IPS DF 19.7 (cell line): ENCODE data around the gene ADGRD1.

Experiments
- DNase-seq: peaks from one replicate; pipeline ENCODE4 v3.0.0-alpha.2; 2013; ENCODE audit warnings: low read depth, low spot score

Gene ADGRD1

DNA sequence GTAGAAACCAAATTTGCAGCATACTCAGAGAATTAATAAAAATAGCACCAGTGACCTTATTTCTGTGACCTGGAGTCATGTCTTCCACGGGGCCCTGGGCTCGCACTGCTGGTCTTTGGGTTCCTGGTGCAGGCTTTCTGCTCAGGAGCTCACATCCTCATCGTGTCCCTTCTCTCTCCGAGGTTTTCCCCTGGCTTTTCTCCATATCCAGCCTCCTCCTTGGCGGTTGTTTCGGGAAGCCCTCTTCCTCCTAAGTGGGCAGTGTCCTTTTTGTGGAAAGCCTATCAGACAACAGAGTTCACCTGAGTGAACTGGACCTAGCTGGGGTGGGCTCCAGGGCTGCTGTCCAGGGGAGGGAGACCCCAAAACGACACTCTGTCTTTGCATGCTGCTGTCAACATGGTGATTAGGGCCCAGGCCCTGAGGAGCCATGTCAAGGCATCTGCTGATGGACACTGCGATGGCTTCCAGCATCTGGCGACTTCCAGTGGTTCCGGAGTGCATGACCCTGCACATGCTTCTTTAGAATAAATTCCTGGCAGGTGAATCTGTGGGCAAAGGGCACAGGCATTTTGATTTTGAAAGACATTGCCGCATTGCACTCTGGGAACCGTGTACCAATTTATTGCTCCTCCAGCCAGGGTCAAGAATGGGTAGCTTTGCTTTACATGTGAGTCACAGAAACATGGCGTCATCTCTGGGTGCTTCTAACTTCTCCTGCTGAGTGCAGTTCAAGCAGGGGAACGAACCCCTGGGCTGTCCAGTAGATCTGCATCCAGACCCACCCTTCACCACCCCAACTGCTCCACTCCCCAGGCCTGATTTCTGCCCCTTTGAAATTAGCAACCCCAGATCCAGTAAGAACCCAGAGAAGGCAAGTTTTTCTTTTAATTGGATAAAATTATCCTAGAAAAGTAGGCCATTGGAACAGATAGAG lies 136.8 kb downstream of the ADGRD1 start:
- no peak for DNase-seq

DNA sequence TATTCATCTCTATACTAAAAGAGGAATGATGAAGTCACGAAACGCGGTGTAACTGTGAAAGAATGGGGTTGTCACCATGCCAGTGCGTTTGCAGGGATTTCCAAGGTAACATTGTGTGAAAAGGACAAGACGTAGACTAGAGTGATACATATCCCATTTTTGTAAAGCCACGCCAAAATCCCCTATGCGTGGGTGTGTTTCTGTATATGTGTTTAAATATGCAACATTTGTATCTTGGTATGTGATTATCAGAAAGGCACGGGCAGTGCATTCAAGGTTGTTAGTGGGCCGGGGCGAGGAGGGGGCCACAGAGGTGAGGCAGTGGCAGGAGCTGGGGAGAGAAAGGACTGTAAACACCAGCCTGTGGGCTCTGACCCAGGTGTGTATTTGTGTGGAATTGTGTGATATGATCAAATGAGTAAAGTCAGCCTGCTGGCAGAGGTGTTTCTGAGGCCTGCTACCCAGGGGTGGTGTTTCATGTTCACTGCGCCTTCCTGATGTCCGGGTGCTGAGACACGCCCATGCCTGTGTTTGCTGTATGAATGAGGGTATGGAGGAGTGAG lies 137.8 kb downstream of the ADGRD1 start:
- no peak for DNase-seq

DNA sequence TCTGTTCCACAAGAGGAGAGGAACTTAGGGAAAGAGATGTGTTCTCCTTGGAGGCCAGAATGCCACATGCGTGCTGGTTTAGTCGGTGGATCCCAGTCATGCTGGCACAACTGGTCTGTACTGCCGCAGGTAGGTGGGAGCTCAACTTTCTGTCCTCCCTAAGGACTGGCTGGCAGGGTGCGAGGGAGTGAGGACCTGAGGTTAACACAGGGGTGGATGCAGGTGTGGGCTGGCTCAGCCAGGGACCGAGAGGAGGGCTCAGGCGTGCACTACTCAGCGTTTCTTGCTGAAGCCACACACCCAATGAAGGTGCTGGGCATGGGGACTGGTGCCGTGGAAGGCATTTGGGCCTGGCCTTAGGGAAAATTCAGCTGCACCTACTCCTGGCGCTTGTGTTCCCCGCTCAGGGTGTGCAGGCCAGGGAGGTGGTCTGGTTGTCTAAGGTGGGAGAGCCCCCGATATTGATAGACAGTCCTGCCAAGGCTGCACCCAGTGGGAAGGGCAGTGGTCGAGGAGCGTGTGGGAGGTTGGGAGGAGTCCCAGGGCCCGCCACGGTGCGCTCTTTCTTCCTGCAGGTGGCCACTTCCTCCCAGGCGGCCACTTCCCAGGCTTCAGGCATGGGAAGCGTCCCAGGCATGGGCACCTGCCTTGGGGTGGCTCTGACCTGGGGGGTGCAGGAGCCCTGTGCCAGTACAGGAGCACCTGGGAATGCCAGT lies 138.4 kb downstream of the ADGRD1 start:
- no peak for DNase-seq

DNA sequence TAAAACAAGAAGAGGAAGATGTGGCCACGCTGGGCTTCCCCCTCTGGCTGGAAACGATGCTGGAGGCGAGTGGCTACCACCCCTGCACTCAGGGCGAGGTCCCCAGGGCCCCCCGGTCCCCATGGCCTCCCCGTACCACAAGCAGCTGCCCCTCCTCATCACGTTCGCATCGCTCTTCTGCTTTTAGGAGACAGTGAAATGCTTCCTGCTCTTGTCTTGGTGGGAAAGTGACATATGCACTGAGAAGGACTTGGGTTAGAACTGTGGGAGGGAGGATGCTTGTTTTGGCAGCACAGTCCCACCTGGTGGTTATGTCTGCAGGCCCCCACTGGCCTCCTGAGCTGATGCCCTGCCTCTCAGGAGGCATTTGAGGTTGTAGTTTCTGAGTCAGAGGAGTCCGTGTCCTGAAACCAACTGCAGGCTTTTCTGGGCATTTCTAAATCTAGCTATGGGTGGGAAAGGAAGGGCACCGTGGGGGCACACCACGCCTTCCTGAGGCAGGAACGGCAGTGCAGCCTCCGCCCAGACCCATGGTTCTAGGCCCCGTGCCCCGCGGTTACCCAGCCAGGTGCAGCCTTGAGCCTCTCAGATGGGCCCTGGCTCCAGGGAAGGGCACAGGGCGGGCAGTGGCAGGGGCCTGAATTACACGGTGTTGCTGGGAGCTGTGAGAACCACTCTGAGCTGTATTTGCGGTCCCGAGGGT lies 139.3 kb downstream of the ADGRD1 start:
- no peak for DNase-seq

DNA sequence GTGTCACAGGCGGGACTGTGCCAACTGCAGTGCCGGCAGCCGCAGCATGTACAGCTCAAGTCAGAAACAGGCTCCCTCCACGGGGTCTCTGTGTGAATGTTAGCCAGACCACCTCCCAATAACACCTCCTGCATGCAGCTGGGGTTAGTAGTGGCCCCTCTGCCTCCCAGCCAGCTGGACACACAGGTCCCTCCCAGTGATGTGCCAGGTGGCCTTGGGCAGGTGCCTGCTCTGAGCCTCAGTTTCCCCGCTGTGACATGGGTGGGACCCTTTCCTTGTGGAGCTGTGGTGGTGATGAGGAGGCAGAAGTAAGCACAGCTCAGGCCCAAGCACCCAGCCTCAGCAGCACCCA lies 139.9 kb downstream of the ADGRD1 start:
- DNase-seq, result no peak

DNA sequence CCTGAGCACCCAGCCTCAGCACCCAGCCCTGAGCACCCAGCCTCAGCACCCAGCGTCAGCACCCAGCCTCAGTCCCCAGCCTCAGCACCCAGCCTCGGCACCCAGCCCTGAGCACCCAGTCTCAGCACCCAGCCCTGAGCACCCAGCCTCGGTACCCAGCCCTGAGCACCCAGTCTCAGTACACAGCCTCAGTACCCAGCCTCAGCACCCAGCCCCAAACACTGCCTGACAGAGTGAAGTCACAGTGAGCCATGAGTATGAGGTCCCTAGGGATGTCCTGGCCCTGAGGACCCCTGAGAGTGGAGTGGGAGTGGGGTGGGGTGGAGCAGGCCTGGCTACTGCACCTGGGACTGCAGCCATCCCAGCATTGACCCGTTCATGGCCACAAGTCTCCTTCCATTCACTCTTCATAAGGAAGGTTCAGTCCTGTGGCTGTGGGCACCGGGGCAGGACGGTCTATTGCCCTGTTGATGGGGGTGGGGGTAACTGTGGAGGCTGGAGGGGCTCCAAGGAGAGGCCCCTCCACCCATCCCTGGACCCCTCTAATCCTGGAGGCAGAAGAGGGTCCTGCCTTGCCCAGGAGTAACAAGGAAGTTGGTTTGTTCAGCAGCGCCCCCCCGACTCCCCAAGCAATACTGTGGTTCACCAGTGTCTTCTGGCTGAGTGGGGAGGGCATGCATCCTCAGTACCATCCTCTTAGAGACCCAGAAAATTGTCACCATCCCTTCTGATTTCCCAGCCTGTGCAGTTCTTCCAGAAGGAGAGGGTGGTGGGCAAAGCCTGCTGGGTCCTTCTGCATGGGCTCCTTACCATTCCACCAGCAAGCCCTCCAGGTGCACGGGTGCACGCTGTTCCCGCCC lies 140.5 kb downstream of the ADGRD1 start:
- no peak for DNase-seq

DNA sequence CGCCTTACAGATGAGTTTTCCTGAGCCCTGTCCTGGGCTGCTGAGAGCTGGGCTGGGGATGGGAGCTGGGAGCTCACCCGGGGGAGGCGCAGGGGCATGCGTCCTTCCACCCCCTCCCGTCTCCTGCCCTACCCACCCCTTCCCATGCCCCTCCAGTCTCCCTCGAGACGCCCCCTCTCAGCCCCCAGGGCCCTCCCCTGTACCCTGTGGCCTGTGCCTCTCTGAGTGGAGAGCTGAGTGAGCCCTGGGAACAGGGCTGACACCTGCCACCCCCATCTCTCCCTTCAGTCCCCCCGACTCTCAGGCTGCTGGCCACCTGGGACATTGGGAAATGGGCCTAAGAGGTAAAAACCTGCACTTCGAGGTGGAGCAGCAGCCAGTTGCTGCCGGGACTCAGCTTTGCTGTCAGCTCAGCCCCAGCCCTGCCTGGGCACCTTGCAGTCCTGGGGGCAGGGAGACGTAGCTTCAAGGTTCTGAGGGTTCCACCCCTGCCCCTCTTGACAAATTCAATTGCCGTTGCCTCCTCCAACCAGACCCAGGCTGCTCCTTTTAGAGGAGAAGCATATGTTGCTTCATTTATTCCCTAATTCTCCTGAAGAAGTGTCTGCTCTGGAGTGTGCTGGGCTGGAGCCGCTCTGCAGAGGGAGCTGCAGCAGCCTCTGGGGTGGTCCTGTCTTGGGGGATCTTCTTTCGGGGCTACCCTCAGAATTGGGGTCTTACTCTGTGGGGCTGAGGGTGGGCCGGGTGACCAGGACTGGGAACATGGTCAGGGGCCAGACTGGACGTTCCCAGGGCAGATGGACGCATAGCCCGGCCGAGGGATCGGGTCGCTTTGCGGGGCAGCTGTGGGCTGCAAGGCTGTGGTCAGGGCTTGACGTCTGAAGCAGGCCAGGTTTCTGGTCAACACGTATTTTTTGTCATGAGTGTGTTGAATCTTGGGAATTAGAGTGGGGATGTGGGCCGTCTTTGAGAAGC lies 141.4 kb downstream of the ADGRD1 start:
- DNase-seq, result no peak

DNA sequence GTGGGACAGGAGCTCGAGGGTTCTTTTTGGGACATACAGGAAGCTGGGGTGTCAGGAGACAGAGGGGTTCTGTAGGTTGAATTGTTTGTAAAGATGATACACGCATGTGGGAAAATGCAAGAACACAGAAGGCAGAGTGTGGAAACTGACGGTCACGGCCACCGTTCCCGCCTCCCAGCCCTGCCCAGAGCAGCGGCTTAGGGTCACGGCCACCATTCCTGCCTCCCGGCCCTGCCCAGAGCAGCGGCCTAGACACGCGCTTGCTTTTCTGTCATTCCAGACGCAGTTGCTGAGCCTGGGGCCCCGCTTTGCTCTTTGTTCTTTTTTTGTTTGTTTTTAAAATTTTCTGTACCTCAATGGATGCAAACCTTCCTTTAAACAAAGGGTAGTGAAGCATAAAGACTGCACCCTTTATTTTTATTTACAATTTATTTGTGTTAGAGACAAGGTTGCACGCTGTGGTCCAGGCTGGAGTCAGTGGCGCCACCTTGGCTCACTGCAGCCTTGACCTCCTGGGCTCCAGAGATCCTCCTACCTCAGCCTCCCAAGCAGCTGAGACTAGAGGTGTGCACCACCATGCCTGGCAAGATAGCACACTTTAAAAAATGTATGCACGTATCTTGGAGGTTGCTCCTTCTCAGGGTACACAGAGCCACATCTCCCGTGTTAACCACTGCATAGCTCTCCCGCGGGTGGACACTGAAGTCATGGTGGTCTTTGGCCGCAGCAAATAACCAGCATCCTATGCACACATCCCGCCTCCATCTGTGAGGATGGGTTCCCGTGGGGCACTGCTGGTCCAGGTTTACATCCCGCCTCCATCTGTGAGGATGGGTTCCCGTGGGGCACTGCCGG lies 142.3 kb downstream of the ADGRD1 start:
- no peak for DNase-seq

DNA sequence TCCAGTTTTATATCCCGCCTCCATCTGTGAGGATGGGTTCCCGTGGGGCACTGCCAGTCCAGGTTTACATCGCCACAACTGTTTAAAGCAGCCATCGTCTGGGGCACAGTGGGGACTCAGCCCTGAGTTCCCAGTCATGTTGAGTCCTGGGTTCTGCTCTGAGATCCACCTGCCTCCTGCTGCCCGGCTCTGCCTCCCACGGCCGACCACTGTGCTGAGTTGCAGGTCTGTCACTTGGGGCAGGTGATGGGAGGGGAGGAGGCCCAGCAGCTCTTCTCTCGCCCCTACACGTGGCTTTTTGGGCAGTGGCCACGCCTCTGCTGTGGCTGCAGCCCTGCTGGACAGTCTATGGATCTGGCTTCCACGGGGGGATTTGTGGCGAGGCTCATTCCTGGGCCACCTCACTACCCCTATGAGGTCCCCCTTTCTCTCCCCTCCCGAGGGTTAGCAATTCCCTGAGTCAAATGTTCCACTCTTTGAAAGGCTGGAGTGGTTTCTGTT lies 143.0 kb downstream of the ADGRD1 start:
- no peak for DNase-seq

DNA sequence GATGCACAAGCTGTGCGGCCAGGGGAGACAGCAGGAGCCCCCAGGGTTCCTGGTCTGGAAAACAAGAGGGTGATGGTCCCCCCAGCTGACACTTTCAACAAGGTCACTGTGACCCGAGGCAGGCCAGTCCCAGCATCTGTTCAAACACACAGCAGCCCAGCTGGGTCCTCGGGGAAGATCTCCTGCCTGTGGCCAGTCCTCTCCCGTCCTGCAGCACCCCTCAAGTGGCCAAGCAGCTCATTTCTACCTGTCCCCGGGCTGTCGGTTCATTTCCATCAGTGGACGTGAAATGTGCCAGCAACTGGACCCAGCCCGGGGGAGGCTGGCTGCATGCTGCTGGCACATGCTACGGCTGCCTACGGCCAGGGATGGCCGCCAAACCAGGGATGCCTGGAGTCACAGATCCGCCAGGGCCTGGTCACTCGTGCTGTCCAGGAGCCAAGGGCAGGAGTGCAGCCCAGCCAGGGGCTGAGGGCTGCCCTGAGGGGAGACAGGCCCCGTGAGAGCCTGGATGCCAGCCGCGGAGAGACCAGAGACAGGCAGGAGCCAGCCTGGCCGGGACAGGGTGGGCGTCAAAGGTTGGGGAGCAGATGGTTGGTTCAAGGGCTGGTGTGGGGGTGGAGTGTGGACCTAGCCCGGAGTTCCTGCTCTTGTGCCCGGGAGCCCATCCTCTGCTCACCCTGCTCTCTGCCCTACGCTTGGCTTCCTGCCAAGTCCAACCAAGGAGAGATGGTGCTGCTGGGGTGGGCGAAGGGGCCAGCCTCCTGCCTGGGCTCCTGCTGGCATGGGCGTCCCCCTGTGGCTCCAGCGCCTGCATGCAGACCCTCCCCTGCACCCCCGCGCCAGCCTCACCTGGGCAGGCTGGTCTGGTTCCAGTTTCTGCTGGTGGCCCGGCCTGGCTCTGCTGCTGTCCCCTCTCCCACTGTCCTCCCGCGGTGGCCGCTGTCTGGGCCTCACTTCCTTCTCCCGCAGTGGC lies 143.8 kb downstream of the ADGRD1 start:
- DNase-seq, result no peak

DNA sequence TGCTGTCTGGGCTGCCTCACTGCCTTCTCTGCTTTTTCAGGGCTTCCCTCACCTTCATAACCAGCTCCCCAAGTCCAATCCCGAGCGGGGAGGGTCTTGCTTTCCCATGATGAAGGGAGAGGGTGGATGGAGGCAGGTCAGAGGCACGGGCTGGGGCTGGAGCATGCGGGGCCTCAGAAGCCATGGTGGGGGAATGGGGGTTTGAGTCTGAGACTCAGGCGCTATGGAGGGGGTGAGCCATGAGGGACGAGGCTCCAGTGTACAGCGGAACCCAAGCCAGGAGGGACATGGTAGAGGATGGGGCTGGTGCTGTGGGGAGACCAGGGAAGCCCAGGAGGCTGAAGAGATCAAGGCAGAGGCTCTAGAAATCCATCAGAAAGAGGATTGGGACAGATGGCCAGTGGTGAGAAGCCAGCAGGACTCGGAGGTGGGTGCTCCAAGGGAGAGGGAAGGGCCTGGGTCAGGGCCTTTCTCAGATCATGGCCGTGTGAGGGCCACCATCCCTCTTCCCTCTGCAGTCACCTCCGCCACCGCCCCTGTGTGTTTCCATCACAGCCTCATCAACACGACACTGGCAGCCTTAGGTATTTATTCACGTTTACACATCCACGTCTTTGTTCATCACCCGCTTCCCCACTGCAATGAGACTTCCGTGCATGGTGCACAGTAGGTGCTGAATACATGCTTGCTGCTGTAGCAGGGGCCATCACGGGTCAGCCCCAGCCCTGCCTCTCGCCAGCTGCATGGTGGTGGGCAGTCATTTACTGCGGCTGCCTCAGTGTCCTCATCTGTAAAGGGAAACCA lies 144.7 kb downstream of the ADGRD1 start:
- DNase-seq, result no peak

DNA sequence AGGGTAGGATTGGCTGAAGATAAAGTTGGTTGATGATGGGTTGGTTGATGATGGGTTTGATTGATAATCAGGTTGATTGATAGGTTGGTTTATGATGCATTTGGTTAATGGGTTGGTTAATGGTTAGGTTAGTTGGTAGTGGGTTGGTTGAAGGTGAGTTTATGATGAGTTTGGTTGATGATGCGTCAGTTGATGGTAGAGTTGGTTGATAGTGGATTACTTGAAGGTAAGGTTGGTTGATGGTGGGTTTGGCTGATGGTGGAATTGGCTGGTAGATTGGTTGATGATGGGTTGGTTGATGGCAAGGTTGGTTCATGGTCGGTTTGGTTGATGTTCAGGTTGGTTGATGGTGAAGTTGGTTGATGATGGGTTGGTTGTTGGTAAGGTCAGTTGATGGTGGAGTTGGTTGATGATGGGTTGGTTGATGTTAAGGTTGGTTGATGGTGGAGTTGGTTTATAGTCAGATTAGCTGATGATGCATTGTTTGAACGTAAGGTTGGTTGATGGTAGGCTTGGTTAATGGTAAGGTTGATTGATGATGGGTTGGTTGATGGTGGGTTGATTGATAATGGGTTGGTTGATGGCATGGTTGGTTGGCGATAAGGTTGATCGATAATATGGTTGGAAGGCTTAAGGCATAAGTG lies 146.4 kb downstream of the ADGRD1 start:
- DNase-seq, result no peak

DNA sequence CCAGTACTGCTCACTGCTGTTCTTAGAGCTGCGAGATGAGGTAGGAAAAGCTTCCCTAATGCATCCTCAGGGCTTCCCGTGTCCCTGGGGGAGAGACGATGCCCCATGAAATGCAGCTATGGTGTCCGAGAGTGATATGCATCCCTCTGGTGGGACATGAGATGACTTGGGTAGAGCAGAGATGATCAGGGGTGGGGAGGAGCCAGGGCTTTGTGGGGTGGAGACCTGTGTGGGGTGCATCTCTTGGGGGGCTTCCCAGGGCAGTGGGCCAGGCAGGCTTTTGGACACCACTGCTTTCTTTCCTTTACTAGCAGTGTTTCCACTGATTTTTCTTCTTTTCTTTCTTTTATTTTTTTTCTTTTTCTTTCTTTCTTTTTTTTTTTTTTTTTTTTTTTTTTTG lies 147.3 kb downstream of the ADGRD1 start:
- no peak for DNase-seq

DNA sequence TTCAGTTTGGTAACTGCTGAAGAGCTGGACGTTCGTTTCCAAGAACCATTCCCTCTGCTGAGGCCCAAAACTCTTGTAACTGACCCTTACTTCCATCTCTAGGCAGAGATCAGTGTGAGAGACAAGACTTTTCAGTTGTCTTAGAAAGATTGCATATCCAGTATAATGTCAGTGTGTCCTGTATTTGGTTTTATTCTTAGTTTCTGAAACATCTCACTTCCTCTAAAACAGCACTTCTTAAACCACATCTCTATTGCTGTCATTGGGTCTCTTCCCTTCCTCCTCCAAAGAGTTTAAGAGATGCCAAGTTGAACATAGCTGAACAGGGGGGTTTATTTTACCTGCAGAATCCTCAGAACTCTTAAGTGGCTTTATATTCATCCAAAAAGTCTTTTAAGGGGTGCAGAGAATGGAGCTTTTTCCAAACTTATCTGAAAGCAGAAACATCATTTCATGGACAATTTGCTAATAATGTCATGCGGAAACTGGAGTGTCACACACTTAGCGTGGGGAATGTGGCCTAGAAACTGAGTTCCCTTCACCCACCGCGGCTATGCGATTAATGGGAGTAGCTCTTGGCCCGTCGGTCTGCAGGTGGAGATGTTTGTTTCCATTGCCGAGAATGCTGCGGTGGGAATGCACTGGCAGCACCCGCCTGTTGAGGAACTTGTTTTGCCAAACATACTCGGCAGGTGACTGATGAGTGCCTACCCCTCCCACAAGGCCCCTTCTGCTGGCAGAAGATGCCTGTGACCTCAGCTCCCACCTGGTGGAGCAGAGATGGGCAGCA lies 148.2 kb downstream of the ADGRD1 start:
- no peak for DNase-seq

DNA sequence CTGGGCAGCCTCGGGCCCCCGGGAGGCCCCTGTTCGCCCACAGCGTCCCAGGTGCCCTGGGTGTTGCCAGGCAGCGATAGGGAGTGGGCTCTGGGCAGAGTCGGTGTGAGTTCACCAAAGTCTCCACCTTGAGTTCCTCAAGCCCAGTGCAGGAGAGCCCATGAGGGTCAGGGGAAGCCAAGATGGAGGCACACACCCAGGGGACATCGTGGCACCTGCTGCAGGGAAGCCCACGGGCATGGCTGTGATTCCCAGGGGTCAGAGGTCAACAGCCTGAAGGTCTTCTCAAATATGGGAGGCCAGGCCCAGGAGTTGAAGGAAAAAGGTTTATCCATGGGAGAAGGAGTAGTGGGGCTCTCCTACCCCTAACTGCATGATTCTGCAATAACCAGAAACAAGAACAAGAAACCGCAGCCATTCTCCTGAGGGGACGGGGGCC lies 148.8 kb downstream of the ADGRD1 start:
- no peak for DNase-seq
